ENCODE results near the gene DAPK3. TPM values are rescaled to one million over a fixed set of nuclear protein-coding genes. Genes with fewer than 3 reads are reported as not detected.
"Not testable (repeated sequence)": the region's sequence is repeated elsewhere in the genome, so short reads cannot be mapped to it uniquely, and the experiment has no call there.

DAPK3 gene
- total and polyA plus RNA-seq, 12 donors, result 72.5 to 222 (median 112) TPM

DNA sequence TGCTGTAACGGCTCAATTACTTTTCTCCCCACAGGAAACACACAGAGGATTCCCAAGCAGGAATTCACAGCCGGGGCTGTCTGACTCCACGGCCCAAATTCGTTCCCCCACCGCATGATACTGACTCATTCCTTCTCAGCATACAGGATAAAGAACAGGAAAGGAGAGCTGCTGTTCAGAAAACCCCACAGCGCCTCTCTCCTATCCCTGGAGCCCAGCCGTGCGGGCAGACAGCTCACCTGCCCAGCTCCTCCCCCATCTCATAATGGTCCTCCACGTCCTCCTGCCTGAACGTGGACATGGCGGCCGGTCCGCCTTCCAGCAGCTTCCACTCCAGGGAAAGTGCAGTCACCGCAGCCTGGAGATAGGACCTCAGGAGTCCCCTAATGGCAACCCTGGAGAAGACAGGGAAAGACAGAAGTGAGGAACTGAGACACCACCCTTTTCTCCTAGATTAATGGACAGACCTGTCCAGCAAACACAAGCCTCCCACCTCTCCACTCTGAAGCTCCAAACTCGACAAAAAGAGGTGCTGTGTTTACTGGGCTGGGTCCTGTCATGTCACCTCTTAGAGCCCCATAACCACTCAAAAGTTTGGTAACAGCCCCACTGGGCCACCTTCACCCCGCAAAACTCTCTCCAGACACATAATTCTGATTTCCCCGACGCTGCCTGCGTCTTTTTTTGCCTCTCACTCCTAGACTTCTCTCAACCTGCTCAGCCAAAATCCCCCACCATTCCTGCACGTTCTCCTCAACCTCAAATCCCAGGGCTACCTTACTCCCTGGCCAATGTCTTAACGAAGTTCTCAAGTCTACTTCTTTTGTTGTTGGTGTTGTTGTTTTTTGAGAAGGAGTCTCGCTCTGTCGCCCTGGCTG is 1.2 kb downstream of the DAPK3 start:
- peaks cover 28 to 60% (median 48%) of the 10 kb centered on the region in 9 donors for H3K4me1 ChIP-seq
- H3K4me3 ChIP-seq, result peak overlapping the region; percentile 77 to 99 (median 96)
- ATAC-seq, result peak in 7 of 8 donors; percentile 0 to 39 (median 12)
- no peaks in the 10 kb centered on the region for H3K27me3 ChIP-seq
- peak in 1 of 2 donors; percentile 60 for DNase-seq
- H3K36me3 ChIP-seq, result peaks cover 0 to 51% (median 31%) of the 10 kb centered on the region in 9 donors
- intact Hi-C loops (cut with DNase I), result loop anchor here in 6 of 10 donors (2.0 to 10.0 kb wide), 4 partner anchors 15 to 207 kb away; partner anchors contain the start of genes EEF2 (in 4 of the 6), APBA3 (in 2 of the 6) and MRPL54 (in 2 of the 6)
- H3K27ac ChIP-seq, result peak overlapping the region; percentile 93 to 100 (median 98)
- 9 to 12% methylated on average over 23 of the region's 23 CpGs for WGBS, 2 donors
- TF ChIP-seq, protein P1, sequence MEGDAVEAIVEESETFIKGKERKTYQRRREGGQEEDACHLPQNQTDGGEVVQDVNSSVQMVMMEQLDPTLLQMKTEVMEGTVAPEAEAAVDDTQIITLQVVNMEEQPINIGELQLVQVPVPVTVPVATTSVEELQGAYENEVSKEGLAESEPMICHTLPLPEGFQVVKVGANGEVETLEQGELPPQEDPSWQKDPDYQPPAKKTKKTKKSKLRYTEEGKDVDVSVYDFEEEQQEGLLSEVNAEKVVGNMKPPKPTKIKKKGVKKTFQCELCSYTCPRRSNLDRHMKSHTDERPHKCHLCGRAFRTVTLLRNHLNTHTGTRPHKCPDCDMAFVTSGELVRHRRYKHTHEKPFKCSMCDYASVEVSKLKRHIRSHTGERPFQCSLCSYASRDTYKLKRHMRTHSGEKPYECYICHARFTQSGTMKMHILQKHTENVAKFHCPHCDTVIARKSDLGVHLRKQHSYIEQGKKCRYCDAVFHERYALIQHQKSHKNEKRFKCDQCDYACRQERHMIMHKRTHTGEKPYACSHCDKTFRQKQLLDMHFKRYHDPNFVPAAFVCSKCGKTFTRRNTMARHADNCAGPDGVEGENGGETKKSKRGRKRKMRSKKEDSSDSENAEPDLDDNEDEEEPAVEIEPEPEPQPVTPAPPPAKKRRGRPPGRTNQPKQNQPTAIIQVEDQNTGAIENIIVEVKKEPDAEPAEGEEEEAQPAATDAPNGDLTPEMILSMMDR (IDR thresholded peaks at IDR 0.05), result peak in 1 of 9 donors; percentile 21
- H3K9me3 ChIP-seq, result no peaks in the 10 kb centered on the region

DNA sequence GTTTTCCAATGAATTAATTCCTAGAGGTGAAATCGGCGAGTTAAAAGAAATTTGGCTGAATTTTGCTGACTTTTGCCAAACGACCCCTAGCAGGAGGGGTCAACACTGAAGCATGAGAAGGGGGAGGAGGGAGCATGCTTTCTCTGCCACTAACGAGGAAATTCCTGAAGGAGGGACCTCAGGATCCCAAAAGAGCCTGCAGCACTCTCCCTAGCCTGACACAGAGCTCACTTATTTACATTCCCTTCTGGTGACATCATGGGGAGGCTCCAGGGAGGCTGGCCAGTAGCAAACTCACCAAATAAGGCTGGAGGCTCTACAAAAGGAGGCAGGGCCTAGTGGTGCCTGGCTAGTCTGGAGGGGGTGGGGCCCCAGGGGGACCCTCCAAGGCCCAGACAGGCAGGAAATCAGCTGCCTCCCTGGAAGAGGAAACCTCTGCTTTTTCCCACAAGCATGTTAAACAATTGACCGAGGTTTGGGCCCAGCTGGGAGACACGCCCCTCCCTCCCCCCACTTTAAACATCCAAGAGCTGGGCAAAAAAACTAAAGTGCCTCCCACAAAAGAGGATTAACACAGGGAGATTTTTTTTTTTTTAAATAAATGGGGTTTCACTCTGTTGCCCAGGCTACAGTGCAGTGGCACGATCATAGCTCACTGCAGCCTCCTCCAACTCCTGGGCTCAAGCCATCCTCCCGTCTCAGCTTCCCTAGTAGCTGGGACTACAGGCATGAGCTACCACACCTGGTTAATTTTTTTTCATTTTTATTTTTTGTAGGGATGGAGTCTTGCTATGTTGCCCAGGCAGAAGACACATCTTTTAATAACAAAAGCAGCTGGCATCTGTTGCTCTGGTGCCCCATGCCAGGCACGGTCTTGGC is 2.1 kb downstream of the DAPK3 start:
- H3K4me1 ChIP-seq, result peaks cover 28 to 61% (median 48%) of the 10 kb centered on the region in 9 donors
- peaks cover 3 to 60% (median 38%) of the 10 kb centered on the region in 9 donors for H3K36me3 ChIP-seq
- no peaks in the 10 kb centered on the region for H3K9me3 ChIP-seq
- H3K4me3 ChIP-seq, result peak overlapping the region in 9 of 10 donors; percentile 77 to 99 (median 97)
- ATAC-seq (peak; percentile 79 to 91 (median 87)), DNase-seq (peak; percentile 85 to 96)
- WGBS, 2 donors, result 7 to 9% methylated on average over 9 of the region's 9 CpGs
- H3K27me3 ChIP-seq, result no peaks in the 10 kb centered on the region
- H3K27ac ChIP-seq, result peak overlapping the region; percentile 93 to 100 (median 98)
- TF ChIP-seq, protein P1 (IDR thresholded peaks at IDR 0.05), result no peak
- intact Hi-C loops (cut with DNase I), result loop anchor here in 3 of 10 donors (2.0 kb wide), 2 partner anchors 16 to 18 kb away; partner anchors contain the start of gene EEF2 (in 1 of the 3)

DNA sequence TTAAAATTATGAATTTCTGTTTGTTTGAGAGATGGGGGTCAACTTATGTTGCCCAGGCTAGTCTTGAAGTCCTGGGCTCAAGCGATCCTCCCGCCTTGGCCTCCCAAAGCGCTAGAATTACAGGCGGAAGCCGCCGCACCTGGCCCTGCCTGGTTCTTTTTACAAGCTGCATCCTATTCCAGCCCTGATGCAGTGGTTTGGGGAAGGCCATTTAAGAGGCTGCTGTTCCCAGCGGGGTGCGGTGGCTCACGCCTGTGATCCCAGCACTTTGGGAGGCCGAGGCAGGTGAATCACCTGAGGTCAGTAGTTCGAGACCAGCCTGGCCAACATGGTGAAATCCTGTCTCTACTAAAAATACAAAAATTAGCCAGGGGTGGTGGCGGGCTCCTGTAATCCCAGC is 2.9 kb downstream of the DAPK3 start:
- H3K9me3 ChIP-seq, DNase-seq, ATAC-seq, H3K27me3 ChIP-seq: not testable (repeated sequence)
- Histone ChIP-seq H3K4me1 (peaks cover 28 to 61% (median 48%) of the 10 kb centered on the region in 9 donors), H3K4me3 (peak overlapping the region in 5 of 10 donors; percentile 8 to 97 (median 29)), H3K27ac (peak overlapping the region; percentile 93 to 100 (median 98)), H3K36me3 (peaks cover 8 to 68% (median 46%) of the 10 kb centered on the region in 9 donors)
- 83 to 87% methylated on average over 12 of the region's 12 CpGs for WGBS, 2 donors
- intact Hi-C loops (cut with DNase I), result loop anchor here in 3 of 10 donors (2.0 kb wide), 2 partner anchors 17 kb away; partner anchors contain the start of gene EEF2 (in 1 of the 3)

DNA sequence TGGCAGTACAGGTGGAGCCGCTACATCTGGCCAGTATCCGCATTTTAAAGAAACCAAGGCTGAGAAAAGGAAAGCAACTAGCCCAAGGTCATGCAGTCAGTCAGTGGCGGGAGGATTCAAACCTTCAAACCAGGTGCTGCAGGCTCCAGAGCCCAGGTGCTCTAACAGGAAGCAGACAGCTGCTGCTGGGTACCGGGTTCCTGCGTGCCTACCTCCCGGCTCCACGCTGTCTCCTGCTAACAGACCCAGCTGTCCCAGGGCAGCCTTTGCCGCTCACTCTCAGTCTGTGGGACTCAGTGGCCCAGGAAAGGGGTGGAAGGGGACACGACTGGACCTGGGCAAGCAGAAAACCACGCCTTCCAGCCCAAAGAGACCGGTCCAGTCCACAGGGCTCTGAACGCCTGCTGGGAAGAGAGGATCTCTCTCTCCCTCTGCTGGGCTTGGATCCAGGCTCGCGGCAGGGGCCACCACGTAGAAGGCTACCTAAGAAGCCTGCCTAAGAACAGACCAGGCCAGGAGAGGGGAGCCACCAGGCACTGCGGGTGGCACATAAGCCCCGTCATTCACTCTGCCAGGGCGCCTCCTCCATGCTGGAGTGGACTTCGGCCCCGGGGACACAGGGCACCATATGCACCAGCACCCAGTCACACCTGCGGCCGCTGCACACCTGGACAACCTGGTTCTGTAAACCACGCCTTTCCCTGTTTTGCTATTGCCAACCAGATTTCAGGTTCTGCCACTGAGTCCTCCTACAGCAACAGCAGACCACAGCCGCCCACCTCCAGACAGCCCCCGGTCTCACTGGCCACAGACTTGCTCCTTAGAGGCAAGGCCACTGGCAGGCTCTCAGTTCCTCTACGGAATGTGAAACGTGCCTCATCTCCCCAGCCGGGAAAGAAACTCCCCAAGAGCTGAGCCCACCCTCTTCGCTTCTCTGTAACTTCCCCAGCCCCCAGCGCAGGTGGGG is 4.6 kb downstream of the DAPK3 start:
- TF ChIP-seq, protein P1 (IDR thresholded peaks at IDR 0.05), result peak in 2 of 9 donors; percentile 8 to 18
- DNase-seq (no peak), ATAC-seq (no peak)
- WGBS, 2 donors, result 66 to 68% methylated on average over 30 of the region's 30 CpGs
- intact Hi-C loops (cut with DNase I), result no loop called here
- no peaks in the 10 kb centered on the region for H3K9me3 ChIP-seq
- H3K4me3 ChIP-seq, result peak overlapping the region in 4 of 10 donors; percentile 7 to 29 (median 18)
- no peaks in the 10 kb centered on the region for H3K27me3 ChIP-seq
- H3K36me3 ChIP-seq, result peaks cover 8 to 80% (median 57%) of the 10 kb centered on the region in 9 donors
- H3K27ac ChIP-seq, result peak overlapping the region; percentile 55 to 100 (median 98)
- H3K4me1 ChIP-seq, result peaks cover 30 to 70% (median 48%) of the 10 kb centered on the region in 9 donors

All from heart right ventricle (tissue), 16 donors.